Brain pericyte (primary cell): ENCODE measurements around the gene IL20.

Source experiments
- DNase-seq: peaks from one replicate; pipeline ENCODE4 v3.0.0-alpha.2; 2012; ENCODE audit warnings: low read depth, low spot score

Gene IL20

DNA sequence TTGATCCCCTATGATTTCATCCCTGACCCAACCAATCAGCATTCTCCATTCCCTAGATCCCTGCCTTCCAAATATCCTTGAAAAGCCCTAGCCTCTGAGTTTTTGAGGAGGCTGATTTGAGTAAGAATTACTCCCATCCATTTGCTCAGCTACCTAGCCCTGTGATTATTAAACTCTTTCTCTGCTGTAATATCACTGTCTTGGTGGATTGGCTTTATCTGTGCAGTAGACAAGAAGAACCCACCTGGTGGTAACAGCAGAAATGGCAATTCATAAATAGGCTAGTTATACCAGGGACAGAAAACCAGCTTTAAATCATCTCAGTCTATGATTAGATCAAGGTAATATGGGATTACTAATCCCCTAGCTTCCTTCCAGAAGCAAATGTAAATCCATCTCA, 13.0 kb downstream of the IL20 start:
- no peak for DNase-seq

DNA sequence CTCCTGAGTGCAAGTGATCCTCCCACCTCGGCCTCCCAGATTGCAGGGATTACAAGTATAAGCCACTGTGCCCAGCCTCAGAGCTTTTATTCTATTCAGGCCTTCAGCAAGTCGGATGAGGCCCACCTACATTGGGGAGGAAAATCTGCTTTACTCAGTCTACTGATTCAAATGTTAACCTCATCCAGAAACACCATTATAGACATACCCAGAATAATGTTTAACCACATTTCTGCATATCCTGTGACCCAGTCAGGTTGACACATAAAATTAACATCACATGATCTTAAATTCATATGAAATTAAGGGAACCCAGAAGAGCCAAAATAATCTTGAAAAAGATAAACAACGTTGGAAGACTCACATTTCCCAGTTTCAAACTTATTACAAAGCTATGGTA, 14.9 kb downstream of the IL20 start:
- no peak for DNase-seq

DNA sequence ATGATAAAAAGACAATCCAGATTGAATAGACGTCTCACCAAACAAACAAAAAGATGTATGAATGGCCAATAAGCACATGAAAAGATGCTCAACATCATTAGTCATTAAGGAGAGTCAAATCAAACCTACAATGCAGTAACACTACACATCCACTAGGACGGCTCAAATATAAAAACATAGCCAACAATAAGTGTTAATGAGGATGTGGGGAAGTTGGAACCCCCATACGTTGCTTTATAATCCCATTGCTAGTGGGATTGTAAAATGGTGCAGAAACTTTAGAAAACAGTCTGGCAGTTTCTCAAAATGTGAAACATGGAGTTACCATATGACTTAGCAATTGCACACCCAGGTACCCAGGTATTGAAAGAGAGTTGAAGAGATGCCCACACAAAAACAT, 17.1 kb downstream of the IL20 start:
- no peak for DNase-seq

DNA sequence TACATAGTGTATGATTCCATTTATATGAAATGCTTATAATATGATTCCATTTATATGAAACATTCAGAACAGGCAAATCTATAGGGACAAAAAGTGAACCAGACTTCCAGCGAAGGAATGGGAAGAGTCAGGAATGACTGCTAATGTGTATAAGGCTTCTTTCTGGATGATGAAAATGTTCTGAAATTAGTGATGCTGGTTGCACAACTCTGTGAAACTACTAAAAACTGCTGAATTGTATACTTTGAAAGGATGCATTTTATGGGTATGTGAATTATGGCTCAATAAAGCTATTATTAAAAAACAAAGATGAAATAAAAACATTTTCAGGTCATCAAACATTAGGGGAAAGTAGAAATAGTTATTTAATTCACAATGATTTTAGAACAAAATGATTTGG, 17.7 kb downstream of the IL20 start:
- no peak for DNase-seq

DNA sequence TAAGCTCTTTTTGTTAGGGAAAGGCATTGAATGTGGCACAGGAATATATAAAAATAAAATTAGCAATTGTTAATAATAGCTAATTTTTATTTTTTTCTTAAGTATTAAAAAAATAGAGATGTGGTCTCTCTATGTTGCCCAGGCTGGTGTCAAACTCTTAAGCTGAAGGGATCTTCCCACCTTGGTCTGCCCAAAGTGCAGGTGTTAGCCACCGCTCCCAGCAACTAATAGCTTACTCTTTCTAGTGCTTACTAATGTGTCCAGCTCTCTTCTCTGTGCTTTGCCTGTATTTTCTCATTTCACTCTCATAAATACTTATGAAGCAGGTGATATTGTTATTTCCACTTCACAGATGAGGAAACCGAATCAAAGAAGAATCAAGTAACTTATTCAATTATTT, 18.5 kb downstream of the IL20 start:
- DNase-seq, result no peak

DNA sequence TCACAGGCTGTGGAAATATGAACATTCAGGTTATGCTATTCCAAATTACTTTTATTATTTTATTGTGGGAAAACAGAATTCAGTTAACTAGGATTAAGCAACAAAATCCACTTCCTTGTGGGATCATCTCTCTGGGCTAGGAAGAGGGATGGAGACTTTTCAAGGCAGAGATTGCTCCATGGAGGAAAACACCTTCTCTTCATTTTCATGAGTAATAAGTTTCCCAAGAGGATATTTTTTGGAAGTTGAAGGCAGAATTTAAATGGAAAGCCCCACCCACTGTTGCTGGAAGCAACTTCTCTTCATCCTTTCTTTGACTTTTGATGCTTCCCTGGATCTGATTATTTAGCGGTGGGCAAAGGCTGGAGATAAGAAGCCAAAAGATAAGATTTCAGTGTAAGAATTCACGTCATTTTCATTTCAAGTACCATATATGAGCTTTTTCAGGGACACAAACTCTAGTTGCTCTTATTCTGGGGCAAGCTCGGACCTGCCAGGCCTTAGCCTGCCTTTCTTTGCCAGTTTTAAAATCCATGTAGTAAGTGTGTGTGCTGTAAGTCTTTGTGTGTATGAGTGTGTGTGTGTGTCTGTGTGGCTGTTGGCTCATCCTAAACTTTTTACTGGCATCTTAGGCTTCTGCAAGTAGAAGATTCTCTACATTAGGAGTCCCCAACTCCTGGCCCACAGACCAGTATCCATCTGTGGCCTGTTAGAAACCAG, 20.1 kb downstream of the IL20 start:
- no peak for DNase-seq

DNA sequence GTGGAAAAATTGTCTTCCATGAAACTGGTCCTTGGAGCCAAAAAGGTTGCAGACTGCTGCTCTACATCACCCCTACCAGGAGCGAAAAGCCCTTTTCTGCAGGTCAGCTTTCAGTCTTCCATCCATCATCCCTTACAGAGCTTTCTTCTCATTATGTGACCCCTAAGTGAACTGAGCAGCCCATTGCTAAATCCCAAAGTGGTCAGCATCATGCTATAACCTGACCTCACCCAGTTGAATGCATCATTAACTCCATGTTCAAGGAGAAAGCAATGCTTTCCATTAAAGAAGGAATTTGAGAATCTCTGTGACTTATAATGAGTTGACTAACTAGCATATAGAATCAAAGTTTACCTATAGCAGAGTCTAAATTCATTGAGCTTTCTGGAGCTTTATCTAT, 21.4 kb downstream of the IL20 start:
- no peak for DNase-seq

DNA sequence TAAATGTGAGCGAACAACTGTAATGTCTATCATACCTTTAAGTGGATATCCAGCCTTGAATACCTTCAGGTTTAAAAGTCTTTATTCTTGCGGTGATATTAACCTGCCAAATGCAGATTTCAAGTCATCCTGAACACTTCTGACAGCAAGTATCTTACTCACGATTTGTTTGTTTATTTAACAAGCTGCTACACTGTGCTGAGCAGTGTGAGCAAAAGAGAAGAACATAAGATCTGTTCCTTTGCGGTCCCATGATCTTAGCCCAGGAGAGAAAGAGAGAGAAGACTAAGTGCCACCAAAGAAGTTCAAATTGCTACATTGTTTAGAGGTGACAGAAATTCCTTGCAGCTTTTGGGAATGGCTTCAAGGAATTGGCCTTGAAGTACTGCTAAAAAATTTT, 22.3 kb downstream of the IL20 start:
- DNase-seq, result no peak

DNA sequence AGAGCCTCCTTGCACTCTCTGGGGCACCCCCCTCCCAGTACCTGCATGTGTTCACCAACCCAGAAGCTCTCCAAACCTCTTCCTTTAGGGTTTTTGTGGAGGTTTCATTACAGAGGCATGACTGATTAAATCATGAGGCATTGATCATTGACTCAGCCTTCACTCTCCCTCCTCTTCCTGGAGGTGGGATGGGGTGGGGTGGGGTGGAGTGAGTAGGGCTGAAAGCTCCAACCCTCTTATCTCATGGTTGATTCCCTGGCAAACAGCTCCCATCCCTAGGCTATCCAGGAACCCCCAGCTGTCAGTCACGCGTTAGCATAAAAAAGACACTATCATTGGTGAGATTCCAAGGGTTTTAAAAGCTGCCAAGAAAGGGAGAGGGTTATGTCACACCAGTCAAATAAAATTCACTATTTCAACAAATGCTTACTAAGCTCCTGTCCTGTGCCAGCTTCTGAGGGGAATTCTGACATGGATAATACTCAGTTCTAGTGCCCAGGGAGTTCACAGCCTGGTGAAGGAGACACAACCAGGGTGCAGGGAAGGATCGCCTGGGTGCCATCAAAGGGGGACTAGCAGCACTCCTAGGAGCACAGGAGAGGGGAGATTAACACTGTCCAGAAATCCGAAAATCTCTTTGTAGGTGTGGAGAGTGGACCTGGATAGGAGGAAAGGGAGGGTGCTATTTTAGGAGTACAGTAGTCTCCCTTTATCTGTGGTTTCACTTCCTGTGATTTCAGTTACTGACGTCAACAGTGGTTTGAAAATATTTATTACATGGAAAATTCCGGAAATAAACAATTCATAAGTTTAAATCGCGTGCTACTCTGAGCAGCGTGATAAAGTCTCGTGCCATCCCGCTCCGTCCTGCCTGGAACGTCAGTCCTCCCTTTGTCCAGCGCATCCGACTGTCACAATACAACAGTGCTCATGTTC, 25.0 kb downstream of the IL20 start:
- DNase-seq, result no peak

DNA sequence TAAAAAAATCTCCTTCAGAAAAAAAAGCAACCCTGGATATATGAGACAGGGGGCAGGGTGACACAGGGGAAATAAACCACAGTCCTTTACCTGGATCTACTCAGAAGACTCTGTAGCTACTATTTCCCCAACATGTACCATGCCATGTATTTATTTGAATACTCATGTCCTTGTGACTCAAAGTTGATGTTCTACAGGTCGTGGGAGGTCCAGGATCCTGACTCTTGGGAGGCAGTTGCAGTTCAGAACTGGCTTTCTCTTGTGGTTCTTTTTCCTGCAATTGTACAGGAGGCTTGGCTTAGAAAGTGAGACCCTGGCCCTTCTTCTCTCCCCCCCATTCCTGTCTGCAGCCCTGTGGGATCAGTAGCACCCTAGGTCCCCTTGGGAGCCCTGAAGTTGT, 26.0 kb downstream of the IL20 start:
- no peak for DNase-seq

DNA sequence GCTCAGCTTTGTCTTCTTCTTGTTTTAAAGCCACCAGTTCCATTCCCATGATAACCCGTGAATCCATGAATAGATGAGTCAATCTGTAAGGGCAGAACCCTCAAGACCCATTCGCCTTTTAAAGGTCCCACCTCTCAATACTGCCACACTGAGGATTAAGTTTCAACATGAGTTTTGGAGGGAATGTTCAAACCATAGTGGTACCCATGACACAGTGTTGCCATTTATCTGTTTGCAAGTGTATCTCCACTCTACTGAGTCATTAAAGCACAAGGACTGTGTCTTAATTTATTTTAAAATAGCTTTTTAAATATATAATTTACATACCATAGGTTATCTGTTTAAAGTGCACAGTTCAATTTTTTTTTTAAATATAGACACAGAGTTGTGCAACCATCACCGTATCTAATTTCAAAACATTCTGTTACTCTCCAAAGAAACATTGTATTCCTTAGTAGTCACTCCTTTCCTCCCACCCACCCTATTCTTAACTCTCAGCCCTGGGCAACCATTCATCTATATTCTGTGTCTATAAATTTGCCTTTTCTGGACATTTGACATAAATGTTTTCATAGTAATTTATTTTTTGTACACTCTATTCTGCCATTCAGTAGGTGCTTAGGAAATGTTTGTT, 27.0 kb downstream of the IL20 start:
- no peak for DNase-seq

DNA sequence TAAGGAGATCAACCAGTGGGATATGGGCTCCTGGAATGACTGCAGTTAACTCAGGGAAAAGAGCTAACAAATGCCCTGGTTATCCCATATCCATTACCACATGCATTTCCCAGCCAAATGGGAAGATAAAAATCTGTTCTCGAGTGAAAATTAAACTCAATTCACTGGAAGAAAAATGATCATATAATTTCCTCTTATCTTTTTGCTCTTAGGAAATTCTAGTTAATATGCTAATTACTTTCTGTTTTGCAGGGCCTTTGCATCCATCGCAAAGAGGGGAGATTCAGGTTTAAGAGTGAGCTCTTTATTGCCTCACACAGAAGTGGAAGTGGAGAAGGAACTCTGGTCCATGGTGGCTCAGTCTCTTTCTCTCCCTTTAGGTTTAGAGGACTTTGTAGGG, 28.0 kb downstream of the IL20 start:
- no peak for DNase-seq

DNA sequence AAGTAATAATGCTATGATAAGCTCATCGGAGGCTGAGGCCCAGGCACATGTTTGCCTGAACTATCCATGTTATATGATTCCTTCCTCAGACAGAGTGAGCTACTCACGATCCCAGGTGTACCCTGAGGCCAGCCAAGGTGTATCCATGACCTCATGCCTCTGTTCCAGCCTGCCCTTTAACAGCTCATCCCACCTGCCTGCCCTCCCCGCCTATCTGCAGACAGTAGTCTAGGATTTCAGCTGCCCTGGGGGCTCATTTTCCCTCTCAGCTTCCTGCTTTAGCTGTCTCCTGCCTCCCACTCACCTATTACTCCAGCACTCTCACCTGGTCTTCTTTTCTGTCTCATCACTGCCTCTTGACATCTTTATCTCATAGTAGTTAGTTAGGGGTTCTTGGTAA, 29.9 kb downstream of the IL20 start:
- no peak for DNase-seq

DNA sequence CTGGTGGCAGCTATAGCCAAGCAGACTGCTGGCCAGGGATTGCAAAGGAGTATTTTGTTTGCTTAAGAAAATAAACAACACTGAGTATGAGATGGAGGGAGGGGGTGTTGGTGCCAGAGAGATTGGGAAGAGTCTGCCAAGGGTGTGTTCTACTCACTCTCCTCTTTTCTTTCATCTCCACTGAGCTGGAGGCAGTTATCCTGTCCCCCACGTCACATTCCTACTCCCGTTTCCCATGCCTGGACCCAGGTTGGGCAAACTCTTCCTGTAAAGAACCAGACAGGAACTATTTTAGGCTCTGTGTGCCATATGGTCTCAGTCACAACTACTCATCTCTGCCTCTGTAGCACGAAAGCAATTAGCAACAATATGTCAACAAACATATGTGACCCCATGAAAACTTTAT, 30.4 kb downstream of the IL20 start:
- DNase-seq, result no peak

DNA sequence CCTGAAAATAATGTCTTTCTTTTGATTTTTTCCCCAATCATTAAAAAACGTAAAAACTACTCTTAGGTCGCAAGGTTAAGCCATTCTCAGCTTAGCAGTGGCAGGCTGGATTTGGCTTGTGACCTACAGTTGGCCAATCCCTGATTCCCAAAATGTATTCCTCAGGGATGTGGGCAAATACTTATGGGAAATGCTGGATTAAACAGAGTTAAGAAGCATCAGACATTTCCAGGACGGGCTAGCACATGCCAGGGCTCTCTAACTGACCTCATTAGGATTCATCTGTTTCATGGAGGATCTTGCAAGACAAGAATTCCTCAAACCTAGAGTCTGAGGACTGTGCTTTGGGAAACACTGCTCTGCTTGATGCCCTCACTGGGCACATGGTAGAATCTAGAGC, 30.8 kb downstream of the IL20 start:
- no peak for DNase-seq

DNA sequence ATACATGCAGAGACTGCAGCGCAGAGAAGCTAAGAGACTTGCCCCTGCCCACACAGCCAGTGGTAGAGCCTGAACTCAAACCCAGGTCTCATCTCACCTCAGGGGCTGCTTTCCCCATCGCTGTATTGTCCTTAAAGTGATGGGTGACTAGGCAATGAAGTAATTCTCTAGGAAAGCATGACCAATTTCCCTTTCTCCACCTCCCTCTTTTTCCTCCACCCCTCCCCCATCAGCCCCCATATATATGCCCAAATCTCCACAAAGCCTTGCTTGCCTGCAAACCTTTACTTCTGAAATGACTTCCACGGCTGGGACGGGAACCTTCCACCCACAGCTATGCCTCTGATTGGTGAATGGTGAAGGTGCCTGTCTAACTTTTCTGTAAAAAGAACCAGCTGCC, 31.8 kb downstream of the IL20 start, which contains the start of gene IL24:
IL24 (plus strand) TSS at position 269 of the 400 bp plus-strand sequence. CDS start 390 bp downstream, outside the sequence.
- no peak for DNase-seq

DNA sequence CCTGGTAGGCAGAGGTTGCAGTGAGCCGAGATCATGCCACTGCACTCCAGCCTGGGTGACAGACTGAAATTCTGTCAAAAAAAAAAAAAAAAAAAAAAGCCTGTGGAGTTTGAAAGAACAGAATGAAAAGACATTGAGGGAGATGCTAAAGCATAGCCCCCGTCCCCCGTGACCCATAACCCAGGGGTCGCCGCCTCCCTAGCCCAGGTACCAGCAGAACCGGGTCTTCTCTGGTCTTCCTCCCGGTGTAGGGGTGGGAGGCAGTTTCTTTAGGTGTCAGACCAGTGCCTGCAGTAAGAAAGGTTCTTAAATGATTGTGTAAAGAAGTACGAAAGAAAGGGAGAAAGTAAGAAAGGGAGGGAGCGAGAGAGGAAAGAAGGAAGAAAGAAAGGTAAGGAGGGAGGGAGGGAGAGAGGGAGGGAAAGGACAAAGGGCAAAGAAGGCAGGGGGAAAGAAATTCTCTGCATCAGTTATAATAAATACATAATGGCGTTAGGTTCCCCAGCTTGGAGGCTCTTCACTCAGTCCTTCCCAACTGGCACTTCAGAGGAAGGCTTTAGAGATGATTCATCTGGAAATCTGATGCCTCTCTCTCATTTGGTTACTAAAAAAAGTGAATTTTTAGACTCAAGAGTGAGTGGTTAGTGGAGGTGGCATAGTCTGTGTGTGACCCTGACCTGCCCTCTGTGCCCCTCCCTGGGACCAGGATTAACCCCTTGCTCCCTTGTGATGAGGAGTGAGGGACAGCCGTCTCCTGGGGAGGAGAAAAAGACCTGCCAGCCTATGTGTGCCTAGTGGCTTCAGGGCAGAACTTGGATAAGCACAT, 32.9 kb downstream of the IL20 start:
- DNase-seq, result no peak

DNA sequence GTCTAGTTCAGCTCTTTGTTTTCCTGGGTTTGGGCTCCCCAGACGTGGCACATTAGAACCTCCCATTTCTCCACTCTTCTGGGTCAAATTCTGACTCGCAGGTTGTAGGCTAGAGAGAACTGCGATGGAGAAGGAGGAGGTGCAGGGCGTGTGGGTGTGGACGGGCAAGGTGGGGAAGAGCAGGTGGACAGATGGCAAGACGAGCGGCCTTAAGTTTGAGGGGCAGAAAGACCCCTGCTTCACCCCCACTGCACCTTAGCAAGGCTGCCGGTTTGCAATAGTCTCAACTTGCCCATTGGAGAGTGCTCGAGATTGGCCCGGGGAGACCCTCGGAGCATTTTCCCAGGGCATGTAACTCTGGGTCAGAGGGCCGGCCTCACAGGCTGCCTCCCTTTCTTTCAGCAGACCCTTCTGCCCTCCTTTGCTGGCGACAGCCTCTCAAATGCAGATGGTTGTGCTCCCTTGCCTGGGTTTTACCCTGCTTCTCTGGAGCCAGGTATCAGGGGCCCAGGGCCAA, 33.5 kb downstream of the IL20 start:
- no peak for DNase-seq

DNA sequence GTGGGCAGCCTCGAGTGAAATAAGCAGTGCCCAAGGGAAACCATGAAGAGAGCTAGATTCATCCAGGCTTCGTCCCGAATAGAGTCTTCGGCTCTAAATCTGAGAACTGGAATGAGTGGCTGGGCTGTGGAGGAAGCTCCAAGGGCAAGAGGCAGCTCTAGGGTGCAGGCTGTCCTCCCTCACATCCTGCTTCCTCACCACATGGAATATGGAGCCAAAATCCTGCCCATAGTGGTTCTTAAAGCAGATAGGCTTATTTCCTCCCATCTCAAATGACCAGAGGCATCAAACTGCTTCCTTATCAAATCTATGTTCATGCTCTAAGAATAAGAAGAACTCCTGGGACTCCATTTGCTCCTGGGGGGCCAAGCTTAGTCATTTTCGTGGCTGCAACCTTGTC, 34.3 kb downstream of the IL20 start:
- no peak for DNase-seq

DNA sequence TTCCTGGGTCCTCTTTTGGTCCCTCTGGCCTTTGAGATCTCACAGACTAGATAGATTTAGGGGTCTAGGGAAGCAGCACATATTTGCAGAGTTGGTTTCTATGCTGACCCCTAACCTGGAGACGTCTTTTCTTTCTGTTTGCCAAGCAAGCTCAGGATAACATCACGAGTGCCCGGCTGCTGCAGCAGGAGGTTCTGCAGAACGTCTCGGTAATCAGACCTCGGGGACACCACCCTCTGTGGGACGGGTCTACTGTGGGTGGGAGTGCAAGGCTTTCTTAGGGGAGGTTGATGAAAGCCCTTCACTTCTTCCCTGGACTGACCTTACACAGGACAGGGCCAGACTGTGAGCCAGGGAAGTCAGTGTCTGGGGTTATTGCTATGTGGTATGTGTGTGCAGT, 34.7 kb downstream of the IL20 start:
- no peak for DNase-seq

DNA sequence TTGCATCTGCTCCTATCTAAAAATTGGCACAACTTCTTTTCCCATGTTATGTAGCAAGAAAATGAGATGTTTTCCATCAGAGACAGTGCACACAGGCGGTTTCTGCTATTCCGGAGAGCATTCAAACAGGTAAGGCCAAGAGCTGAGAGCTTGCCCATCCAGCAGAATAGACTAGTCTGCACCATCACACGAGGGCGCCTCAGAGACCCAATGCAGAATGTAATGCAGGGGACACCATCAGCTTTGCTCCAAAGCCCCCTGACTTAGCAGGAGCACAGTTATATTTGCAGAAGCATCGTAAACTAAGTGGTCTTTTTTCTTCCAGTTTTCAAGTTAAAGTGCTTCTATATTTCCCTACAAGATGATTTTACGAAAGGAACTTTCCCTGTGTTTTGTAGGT, 36.5 kb downstream of the IL20 start:
- DNase-seq, result no peak
